Body of pancreas (tissue), 4 donors: ENCODE data around the gene NOXRED1. TPM values are rescaled to one million over a fixed set of nuclear protein-coding genes. Genes with fewer than 3 reads are reported as not detected.

ENCODE experiments used
- ATAC-seq: fragments of 150-250 bp; one replicate; pipeline ENCODE4 v1.9.1; 2016
- DNase-seq, 4 donors: peaks; one replicate each; pipeline ENCODE4 v3.0.0-alpha.2; 2019
- H3K27ac ChIP-seq, 4 donors: fragments of 200-600 bp; sonication (generic); 1 replicate in 3 of 4; 2 replicates in 1 of 4; pipeline versions ENCODE4 v1.5.1 to v1.6.1; 2016 to 2019; ENCODE audit warnings: mild to moderate bottlenecking in 1 of 4, mixed read lengths in 1 of 4, moderate library complexity in 1 of 4
- H3K27me3 ChIP-seq, 2 donors: fragments of 200-600 bp; sonication (generic); one replicate each; pipeline ENCODE4 v1.6.0; 2016; ENCODE audit warnings: mild to moderate bottlenecking in 1 of 2
- H3K36me3 ChIP-seq, 2 donors: fragments of 200-600 bp; sonication (generic); replicated peaks in 1 of 2; 2 replicates each; pipeline ENCODE4 v1.5.1; 2016; ENCODE audit warnings: low read depth in 2 of 2; ENCODE audit not compliant: insufficient read depth in 1 of 2
- H3K4me1 ChIP-seq: fragments of 200-600 bp; sonication (generic); one replicate; pipeline ENCODE4 v1.6.0; 2016
- H3K4me3 ChIP-seq, 2 donors: fragments of 200-600 bp; sonication (generic); 1 replicate in 1 of 2; 2 replicates in 1 of 2; pipeline ENCODE4 v1.5.1; 2016 to 2019
- H3K9me3 ChIP-seq, 3 donors: fragments of 200-600 bp; sonication (generic); 1 replicate in 2 of 3; 2 replicates in 1 of 3; pipeline ENCODE4 v1.5.1; 2016
- CTCF ChIP-seq, 7 experiments: fragments of 450-650 bp in 4 of 7; fragments of 200-600 bp in 3 of 7; sonication (generic) in 3 of 7; IDR thresholded peaks; one replicate each; pipeline ENCODE4 v1.5.1; 2016 to 2019; ENCODE audit warnings: antibody characterized with exemption in 7 of 7
- POLR2A ChIP-seq, 3 donors: fragments of 450-650 bp; IDR thresholded peaks; one replicate each; pipeline ENCODE4 v1.6.1; 2016; ENCODE audit warnings: antibody characterized with exemption in 3 of 3, mild to moderate bottlenecking in 2 of 3
- WGBS, 2 donors: methylation state at CpG; one replicate each; pipeline ENCODE4 v1.1.5; 2017; 5-methylcytosine and 5-hydroxymethylcytosine counted together
- intact Hi-C: fragments of 100-400 bp; cut with DNase I; formaldehyde crosslinking; loops from one replicate; pipeline ENCODE4 v1.15.1; 2023
- total RNA-seq, 2 donors: library from RNA; depleted of rRNA; stranded (reverse); fragments of >200 nt; gene quantifications; one replicate each; pipeline ENCODE4 v1.1.0, GENCODE V29; 2016

Gene NOXRED1
- total RNA-seq, 2 donors from 2014 or later: 0.52 to 5.3 TPM

GRCh38 chr14:77459072-77459723 lies 35.9 kb upstream of the NOXRED1 start:
- Histone ChIP-seq H3K27me3 (no peaks in the 10 kb centered on the region), H3K4me1 (peaks cover 20% of the 10 kb centered on the region), H3K36me3 (peaks cover 0 to 21% of the 10 kb centered on the region in 2 donors), H3K4me3 (peak overlapping the region in 1 of 2 donors; percentile 94), H3K9me3 (no peaks in the 10 kb centered on the region), H3K27ac (no peak overlapping the region)
- no peak for ATAC-seq
- DNase-seq: peak; percentile 39 to 71 (median 54)
- intact Hi-C loops: loop anchor here (10.0 kb wide), 1 partner anchor 74 kb away; no protein-coding TSS in a partner anchor
- WGBS, 2 donors: 28 to 31% methylated on average over 13 of the region's 13 CpGs
- TF ChIP-seq CTCF (IDR thresholded peaks at IDR 0.05) (peak in 5 of 7 experiments; percentile 25 to 45 (median 34)), POLR2A (IDR thresholded peaks at IDR 0.05) (no peak)

GRCh38 chr14:77458249-77458950 lies 35.1 kb upstream of the NOXRED1 start:
- H3K4me3 ChIP-seq: peak overlapping the region; percentile 92 to 94
- WGBS, 2 donors: 1% methylated on average over 27 to 29 of the region's 29 CpGs
- peak overlapping the region; percentile 82 to 96 (median 93) for H3K27ac ChIP-seq
- intact Hi-C loops: loop anchor here (10.0 kb wide), 1 partner anchor 74 kb away; no protein-coding TSS in a partner anchor
- TF ChIP-seq CTCF (IDR thresholded peaks at IDR 0.05) (peak in 1 of 7 experiments; percentile 5), POLR2A (IDR thresholded peaks at IDR 0.05) (no peak)
- no peaks in the 10 kb centered on the region for H3K27me3 ChIP-seq
- no peaks in the 10 kb centered on the region for H3K9me3 ChIP-seq
- peak; percentile 2 for ATAC-seq
- H3K36me3 ChIP-seq: peaks cover 0 to 16% of the 10 kb centered on the region in 2 donors
- peaks cover 20% of the 10 kb centered on the region for H3K4me1 ChIP-seq
- DNase-seq: peak; percentile 24 to 52 (median 30)

GRCh38 chr14:77457522-77458248 lies 34.4 kb upstream of the NOXRED1 start, which contains the start of the genes AHSA1 and VIPAS39:
TSS of gene AHSA1 (plus strand) at chr14:77458093. CDS start at chr14:77458190, 97 bp downstream.
TSS of gene VIPAS39 (minus strand) at chr14:77457601. CDS start at chr14:77454102, 3,499 bp downstream.
- DNase-seq (peak; percentile 95 to 99 (median 96)), ATAC-seq (peak; percentile 97)
- Histone ChIP-seq H3K27me3 (no peaks in the 10 kb centered on the region), H3K27ac (peak within 1 kb of the TSS; percentile 82 to 96 (median 93)), H3K4me3 (peak within 1 kb of the TSS; percentile 92 to 94), H3K4me1 (peaks cover 20% of the 10 kb centered on the region), H3K36me3 (peaks cover 0 to 14% of the 10 kb centered on the region in 2 donors), H3K9me3 (no peaks in the 10 kb centered on the region)
- WGBS, 2 donors: 0 to 1% methylated on average over 43 to 50 of the region's 50 CpGs
- intact Hi-C loops: loop anchor here (10.0 kb wide), 1 partner anchor 73 kb away; no protein-coding TSS in a partner anchor
- TF ChIP-seq POLR2A (IDR thresholded peaks at IDR 0.05): peak; percentile 39 to 84 (median 82)
- TF ChIP-seq CTCF (IDR thresholded peaks at IDR 0.05): peak in 2 of 7 experiments; percentile 1 to 4

GRCh38 chr14:77457115-77457521 lies 33.8 kb upstream of the NOXRED1 start:
- ATAC-seq (peak; percentile 8), DNase-seq (peak in 1 of 4 donors; percentile 18)
- Histone ChIP-seq H3K4me1 (peaks cover 20% of the 10 kb centered on the region), H3K4me3 (peak overlapping the region; percentile 92 to 94), H3K27ac (peak overlapping the region in 3 of 4 donors; percentile 92 to 96 (median 94)), H3K36me3 (peaks cover 0 to 8% of the 10 kb centered on the region in 2 donors), H3K9me3 (no peaks in the 10 kb centered on the region), H3K27me3 (no peaks in the 10 kb centered on the region)
- intact Hi-C loops: loop anchor here (10.0 kb wide), 1 partner anchor 72 kb away; no protein-coding TSS in a partner anchor
- WGBS, 2 donors: 0 to 1% methylated on average over 14 to 18 of the region's 18 CpGs
- TF ChIP-seq CTCF (IDR thresholded peaks at IDR 0.05): no peak
- TF ChIP-seq POLR2A (IDR thresholded peaks at IDR 0.05): no peak
